GM21529 (cell line): ENCODE measurements around the gene TTC33.
"Not testable (repeated sequence)": the region's sequence is repeated elsewhere in the genome, so short reads cannot be mapped to it uniquely, and the experiment has no call there.

Experiments
- ATAC-seq: cut with Tn5 transposase; IDR thresholded peaks from one replicate; pipeline ENCODE4 v1.9.1; 2021; ENCODE audit not compliant: unreplicated experiment

The TTC33 gene

DNA sequence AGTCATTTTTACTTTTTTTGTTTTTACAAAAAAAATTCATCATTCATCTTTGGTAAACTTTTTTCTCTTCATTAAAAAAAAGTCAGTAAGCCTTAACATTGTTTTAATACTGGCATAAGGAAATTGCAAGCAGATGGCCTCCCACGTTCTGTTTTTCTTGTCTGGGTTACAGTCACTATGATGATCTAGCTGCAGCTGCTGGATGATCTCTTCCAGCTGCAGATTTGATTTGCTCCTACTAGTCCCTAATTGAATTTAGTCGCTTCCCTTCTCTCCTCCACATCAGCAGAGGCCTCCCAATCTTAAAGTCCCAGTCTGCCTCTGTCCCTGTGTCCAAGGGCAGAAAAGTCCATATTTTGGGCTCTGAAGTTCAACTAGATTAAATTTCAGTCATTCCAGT, 182.8 kb downstream of the TTC33 start:
- no peak for ATAC-seq

DNA sequence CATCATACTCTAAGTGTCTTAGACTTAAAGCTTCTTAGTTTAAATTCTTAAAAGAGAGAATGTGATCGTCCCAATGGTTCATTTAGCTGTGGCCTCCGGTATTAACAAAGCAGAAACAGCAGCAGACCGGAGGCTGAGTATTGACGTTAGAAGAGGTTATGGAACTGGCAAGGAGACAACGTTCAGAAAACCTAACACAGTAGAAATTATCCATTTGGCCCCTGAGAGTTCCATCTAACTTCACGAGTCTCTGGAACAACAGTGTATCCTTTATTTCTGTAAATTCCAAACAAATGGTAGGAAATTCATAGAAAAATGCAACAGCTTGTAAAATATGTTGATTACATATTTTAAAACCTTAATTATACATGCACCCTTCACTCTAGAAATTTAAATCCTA, 183.4 kb downstream of the TTC33 start:
- ATAC-seq = no peak

DNA sequence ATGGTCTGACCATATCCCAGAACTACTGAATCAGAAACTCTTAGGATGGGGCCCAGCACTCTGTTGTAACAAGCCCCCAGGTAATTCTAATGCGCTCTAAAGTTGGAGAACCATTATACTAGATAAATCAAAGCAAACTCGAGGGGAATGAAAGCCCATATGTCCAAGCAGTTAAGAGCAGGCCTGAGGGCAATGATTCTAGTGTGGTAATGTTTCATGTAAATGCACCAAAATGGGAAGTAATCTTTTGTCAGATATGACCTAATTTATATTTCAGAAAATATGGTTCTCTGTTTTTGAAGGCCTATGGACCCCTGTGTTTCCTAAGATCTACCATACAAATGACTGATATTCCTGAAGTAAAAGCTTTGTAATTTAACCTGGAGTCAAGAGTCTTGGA, 184.0 kb downstream of the TTC33 start:
- no peak for ATAC-seq

DNA sequence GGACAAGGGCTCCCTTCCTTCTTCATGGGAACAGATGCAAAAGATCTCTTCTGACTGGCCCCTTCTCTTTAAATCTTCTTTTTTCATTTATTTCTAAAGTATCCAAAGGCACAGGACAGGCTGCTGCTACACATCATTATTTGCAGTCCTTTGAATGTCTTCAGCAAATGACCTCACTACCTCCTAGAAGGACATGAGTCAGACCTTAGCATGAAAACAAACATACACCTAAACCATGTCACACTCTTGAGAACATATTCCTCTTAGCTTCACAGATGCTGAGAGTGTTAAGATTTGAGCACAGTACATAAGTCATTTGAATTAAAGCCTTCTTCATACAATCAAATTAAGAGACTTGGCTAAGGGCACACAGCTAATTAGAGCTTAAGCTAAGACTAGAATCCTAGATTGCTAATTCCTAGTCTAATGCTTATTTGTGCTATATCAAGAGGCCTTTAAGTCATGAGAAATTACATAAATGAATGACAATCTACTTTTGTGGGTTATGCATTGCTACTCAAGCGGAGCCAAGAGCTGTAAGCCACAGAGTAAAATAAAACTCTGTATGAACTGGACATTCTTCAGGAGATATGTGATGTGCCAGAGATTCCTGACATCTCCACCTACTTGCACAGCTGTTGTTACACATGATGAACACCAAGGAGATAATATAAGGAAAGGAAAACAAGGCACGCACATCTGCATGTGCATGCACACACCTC, 185.2 kb downstream of the TTC33 start:
- ATAC-seq = peak; percentile 84

DNA sequence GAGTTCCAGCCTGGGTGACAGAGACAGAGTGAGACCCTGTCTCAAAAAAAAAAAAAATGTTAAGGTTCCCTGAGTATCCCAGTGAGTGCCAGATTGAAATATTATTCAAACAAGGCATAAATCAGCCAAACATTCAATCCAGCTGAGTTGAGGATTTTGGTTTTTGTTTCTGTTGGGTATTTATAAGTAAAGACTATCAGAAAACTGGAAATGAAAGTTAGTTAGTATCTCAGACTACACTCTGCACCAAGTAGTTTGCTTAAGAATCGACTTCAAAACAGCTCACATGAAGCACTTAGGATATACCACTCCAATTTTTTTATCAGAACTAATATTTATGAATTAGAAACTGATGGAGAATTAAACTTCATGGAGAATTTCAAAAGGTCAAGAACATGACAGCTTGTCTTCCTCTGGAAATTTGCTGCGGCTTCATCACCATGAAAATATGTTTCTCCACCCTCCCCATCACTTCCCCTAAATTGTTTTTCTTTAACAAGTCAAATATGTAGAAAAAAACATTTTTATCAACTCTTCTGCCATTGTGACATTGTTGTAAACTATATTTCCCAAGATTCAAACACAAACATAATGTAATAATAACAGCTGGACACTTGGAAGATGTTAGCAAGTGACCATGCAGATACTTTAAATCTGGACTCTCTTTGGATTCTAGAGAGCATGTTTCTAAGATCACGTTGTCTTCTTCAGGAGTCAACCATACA, 186.1 kb downstream of the TTC33 start:
- ATAC-seq = no peak

DNA sequence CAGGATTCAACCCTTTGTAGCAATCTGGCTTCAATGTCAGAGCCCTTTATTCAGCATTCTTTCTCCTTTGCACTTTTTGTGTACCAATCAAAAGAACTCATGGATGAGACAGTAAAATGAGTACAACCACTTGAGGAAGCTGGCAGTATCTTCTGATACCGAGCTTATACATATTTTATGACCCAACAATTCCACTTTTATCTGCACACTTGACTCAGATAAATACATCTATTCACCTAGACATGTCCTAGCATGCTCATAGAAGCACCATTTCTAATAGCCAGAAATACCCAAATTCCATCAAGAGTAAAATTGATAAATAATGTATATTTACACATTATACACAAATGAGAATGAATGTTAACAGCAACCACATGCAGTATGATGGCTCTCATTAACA, 187.2 kb downstream of the TTC33 start:
- no peak for ATAC-seq

DNA sequence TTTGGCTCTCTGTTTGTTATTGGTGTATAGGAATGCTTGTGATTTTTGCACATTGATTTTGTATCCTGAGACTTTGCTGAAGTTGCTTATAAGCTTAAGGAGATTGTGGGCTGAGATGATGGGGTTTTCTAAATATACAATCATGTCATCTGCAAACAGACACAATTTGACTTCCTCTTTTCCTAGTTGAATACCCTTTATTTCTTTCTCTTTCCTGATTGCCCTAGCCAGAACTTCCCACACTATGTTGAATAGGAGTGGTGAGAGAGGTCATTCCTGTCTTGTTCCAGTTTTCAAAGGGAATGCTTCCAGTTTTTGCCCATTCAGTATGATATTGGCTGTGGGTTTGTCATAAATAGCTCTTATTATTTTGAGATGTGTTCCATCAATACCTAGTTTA, 192.6 kb downstream of the TTC33 start:
- not testable (repeated sequence) for ATAC-seq

DNA sequence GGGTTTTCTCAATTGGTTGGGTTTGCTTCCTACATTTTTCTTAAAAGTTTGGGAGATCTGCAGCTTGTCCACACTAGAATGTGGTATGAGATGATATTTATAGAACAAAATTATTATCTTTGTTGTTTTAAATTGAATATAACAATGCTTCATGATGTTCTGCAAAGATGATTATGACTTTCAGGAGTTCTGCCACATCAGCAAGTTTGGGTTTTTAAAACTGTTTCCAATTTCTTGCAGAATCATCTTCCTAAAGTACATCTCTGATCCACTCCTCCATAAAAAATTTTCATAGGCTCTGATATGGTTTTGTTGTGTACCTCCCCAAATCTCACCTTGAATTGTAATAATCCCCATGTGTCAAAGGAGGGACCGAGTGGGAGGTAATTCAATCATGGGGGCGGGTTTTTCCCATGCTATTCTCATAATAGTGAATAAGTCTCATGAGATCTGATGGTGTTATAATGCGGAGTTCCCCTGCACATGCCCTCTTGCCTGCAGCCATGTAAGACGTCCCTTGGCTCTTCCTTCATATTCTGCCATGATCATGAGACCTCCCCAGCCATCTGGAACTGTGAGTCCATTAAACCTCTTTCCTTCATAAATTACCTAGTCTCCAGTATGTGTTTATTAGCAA, 195.2 kb downstream of the TTC33 start:
- no peak for ATAC-seq

DNA sequence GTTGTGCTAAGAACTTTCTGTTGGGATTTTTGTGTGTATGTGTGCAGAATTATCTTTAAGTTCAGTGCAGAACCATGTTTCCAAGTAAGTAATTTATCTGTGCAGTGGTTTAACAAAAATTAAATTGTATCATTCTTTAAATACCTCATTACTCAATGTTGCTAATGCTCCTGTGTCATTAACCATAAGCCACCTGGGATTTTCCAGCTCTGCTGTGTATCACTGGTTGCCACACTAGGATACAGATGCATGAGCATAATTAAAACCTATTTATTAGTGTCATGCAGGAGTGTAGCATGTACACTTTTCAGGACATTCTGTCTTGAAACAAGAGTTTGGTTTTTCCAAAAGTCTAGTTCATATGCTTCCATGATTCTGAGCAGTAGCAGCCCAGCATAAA, 196.5 kb downstream of the TTC33 start:
- no peak for ATAC-seq

DNA sequence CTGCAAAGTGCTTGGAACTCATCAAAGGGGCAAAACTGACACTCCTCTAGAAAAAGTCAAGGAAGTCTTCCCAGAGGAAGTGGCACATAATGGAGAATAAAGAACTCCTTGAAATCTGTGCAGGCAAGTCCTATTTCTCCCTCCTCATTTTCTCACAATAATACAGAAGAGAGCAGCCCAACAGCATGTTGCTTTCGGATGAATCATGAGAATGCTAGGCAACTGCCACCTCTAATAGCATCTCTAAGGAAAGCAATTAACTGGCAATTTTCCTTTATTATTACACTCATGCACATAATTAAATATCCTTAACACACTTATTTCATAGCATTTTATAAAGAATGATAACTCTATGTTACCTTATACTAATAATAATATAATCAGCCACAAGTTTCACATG, 198.3 kb downstream of the TTC33 start:
- no peak for ATAC-seq

DNA sequence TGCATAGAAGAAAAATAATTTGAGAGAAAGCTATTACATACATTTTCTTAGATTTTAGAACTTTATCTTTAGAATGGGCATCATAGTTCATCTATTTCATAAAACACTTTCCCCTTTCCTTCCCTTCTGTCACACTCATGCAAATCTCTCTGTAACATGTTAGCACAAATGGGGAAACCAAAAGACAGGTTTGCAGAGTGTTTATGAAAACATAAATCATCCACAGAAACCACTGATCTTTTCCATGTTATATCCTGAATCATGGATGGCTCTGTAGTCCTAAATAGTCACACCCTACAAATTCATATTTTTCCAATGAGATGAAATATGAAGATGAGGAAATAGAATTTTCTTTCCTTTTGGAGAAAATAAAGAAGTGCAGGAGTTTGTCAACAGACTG, 198.9 kb downstream of the TTC33 start:
- no peak for ATAC-seq

DNA sequence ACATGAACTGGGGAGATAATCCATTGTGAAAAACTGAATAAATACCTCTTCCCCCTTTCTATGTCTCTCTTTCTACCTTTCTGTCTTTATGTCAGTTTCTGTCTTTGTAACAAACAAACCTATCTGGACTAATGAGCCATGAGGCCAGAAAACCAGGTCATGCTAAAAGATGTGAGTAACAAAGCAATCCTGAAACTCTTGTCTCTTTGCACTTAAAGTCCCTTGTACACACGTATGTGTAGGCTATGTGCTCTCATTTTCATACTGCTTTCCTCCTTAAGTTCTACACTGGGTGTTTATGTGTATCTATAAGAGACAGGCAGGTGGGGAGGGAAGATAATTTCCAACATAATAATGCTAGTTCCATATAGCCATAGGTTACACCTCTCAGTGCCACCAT, 199.9 kb downstream of the TTC33 start:
- no peak for ATAC-seq

DNA sequence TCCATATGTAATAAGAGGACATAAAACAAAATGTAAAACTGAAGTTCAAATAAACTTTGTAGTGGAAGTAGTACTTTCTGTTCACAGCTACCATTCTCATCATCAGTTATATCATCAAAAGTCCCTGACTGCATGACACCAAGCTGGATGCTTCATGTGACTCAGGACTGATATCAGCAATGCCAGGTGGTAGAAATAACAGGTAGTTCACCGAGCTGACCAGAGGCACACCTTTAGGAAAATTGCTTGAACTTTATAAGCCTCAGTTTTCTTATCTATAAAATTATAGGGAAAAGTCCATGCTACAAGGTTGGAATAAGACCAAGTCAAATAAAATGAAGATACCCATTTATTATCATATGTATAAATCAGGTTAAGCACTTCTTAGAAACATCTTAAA, 200.9 kb downstream of the TTC33 start:
- no peak for ATAC-seq

DNA sequence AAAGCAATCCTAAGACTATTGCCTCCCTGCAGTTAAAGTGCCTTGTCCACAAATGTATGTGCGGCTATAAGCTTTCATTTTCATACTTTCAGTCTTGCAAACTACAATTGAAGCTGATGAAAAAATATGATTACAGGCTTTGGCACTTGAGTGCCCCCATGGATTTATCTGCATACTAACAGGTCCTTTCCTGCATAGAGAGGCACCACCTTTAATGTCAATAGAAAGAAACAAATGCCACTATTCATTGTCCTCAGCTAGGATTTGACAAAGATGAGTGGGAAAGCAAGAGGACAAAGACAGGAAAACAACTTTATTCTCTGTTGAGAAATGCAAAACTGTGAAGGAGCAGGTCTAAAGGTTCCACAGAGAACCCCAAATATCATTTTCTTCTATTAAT, 201.7 kb downstream of the TTC33 start:
- ATAC-seq = no peak

DNA sequence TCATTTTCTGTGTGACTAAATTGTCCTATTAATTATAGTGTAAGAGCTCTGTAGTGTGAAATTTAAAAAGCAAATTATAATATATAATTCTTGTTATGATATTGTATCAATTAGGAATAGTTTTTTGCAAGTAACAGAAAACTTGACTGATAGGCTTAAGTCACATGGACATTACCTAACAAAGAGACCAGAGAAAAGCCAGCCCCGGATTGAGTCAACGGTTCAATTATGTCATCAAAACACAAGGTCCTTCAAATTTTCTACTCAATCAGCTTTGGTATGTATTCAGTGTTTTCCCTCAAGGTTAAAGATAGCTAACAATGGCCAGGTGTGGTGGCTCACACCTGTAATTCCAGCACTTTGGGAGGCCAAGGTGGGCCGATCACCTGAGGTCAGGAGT, 202.8 kb downstream of the TTC33 start:
- ATAC-seq = no peak

DNA sequence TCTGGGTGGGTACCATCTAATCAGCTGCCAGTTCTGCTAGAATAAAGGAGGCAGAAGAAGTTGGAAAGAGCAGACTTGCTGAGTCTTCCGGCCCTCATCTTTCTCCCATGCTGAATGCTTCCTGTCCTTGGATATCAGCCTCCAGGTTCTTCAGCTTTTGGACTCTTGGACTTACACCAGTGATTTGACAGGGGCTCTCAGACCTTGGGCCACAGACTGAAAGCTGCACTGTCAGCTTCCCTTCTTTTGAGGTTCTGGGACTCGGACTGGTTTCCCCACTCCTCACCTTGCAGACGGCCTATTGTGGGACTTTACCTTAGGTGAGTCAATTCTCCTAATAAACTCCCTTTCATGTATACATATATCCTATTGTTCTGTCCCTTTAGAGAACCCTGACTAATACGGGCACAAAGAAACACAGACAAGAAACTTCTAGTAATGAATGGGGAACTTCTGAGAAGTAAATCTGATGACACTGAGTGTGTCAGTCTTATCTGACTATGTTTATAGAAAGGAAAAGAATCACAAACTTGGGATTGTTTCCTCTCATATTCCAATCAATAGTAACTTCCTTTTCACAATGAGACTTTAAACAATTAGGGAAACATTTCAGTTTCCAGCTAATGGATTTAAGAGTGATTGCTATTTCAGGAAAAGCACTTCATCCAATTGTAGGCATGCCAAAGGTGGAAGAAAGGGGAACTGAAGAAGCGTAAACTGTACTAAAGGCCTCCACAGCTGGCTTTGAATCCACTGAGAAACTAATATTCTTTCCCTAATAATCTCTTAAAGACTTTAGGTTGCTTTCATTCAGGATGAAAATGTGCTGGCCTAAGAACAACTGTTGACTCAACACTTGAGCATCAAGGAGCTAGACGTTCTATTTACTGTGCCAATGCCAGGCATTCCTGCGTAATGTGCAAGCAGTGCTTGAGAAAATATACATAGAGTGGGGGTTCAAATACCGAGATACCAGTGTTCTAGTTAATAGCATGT, 204.0 kb downstream of the TTC33 start:
- no peak for ATAC-seq

DNA sequence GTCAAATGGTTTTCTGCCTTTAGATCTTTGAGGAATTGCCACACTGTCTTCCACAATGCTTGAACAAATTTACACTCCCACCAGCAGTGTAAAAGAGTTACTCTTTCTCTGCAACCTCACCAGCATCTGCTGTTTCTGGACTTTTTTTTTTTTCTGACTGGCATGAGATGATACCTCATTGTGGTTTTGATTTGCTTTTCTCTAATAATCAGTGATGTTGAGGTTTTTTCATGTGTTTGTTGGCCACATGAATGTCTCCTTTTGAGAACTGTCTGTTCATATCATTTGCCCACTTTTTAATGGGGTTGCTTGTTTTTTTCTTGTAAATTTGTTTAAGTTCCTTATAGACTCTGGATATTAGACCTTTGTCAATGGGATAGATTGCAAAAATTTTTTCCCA, 205.3 kb downstream of the TTC33 start:
- no peak for ATAC-seq

DNA sequence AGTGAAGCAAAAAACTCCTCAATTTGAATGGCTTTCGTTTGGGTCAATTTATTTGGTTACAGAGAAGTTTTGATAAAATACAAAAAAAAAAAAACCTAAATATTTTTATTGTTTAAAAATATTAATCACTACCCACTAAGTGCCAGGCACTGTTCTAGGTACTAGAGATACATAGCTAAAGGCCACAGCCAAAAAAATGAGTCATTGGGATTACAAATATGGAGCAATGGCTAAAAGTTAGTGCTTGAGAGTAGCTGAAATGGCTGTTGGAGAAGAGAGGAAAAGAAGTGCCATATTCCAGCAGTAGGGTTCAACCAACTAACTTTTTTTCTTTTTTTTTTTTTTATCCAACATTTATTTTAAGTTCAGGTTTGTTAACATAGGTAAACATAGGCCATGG, 206.1 kb downstream of the TTC33 start:
- ATAC-seq = no peak

DNA sequence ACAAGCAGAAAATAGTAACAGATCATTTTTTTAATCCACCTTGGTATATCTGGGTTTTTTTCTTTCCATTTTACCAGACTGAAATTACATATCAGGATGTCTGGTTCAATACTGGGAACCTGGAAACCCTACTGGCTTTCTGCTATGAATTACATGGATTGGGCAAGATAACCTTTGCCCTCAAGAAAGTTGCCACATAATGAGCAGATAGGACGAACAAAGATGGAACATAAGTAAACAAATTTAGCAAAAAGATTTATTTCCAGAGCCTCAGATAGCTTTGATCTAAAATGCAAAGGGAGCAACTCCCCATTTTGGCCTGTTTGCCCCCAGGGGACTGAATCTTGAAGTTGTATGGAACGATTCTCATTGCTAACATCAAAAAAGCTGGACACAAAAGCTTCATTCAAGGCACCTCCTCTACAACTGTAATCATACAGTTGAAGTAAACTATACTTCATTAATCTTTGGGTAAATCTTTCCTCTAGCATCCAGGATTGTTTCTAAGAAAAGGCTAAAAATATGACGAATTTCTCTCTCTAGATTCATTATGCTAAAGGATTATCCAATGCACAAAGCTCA, 207.7 kb downstream of the TTC33 start:
- ATAC-seq = no peak

DNA sequence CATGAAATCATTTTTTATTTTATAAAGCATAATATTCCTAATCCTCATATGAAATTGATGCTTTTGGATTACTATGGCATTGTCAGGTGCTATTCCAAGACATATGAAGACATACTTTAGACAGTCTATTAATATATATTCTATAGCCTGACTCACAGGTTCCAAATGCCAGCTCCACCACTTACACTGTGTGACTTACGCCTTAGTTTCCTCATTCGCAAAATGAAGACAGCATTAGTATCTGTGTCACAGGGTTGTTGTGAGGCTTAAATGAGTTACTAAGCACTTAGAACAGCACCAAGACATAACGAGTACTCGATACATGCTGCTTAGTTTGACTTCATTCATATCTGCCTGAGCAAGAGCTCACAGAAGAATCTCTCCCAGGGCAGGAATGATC, 208.2 kb downstream of the TTC33 start:
- no peak for ATAC-seq

DNA sequence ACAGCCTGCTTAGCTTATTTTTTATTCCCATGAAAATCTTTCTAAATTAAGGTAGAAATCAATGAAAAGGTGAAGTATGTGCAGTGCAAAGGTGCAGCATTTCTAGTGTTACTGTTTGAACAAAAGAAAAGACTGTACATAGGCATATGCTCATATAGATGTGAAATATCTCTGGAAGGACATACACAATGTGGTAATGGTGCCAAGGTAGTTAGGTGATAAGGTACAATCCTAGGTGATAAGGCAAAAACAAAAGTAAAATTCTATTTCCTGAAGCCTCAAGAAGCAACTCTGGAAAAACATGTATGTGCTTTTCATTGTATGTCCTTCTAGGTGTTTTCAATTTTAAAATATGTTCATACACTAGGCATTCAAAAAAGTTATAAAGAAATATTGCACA, 215.5 kb downstream of the TTC33 start:
- no peak for ATAC-seq
